Right forelimb (tissue), 1 donor: Measurements from ENCODE around the gene TRAT1.

Source experiments
- DNase-seq: peaks from one replicate; pipeline ENCODE4 v3.0.0-alpha.2; 2018

TRAT1 gene

GRCh38 chr3:108862865-108863798 lies 40.5 kb downstream of the TRAT1 start:
- no peak for DNase-seq

GRCh38 chr3:108863799-108864135 lies 41.2 kb downstream of the TRAT1 start:
- DNase-seq = no peak

GRCh38 chr3:108877901-108878300 lies 55.3 kb downstream of the TRAT1 start:
- DNase-seq = no peak

DNA sequence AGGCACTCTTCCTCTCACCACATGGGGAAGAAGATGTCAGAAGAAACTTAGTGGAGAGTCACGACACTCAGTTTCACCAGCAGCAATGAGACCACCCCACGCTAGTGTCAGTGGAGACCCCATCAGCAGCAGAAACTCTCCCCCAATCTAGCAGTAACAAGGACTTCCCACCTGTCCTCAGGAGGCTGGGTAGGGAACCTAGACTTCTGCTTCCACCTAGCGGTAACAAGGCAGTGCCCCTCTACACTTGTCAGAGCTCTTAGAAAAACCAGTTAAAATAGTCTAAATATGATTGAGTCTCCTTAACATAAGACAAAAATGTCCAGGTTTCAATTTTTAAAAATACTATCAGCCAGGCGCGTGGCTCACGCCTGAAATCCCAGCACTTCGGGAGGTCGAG lies 57.3 kb downstream of the TRAT1 start:
- DNase-seq = no peak

- DNase-seq = no peak
Observed at GRCh38 chr3:108882762-108883161, 60.2 kb downstream of the TRAT1 start.

DNA sequence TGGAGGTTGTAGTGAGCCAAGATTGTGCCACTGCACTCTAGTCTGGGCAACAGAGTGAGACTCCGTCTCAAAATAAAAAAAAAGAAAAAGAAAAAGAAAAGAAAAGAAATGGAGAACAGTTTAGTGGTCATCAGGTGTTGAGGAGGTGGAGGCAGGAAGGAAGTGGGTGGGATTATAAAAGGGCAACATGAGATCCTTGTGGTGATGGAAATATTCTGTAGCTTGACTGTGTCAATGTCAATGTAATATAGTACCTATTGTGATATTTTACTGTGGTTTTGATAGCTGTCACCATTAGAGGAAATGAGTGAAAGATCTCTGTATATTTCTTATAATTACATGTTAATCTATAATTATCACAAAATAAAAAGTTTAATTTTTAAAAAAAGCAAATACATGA lies 60.8 kb downstream of the TRAT1 start:
- DNase-seq = no peak

DNA sequence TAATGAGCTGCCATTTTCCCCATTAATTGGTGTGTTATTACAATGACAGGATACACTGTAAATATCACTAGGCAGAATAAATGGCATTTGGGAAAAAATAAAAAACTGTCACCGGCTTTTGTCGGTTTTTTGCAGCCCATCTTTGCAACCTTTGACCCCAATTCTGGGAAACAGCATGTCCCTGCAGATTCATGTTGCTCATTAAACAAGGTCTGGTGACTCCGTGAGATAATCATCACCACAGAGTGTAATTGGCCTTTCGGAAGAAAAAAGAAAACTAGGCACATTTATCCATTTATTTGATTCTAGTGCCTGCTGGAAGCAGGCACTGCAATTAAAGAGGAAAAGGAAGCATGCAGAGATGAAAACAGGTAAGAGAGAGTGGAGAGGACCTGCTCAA lies 64.5 kb downstream of the TRAT1 start:
- DNase-seq = no peak

DNA sequence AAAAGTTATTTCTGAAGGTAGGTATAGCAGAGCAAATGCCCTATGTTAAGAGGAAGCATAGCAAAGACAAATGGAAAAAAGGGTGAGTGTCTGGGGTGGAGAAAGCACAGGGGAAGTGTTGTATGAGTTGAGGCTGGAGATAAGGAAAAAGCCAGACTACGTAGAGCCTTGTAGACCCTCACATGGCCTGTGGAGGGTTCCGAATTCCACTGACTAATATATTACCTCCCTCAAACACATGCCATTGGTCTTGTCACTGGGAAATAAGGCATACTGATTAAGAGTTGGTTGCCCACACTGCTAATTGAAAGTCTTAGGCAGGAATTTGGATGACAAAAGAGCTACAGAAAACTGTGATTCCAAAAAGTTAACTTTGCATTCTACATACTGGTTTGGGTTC lies 65.2 kb downstream of the TRAT1 start:
- DNase-seq = no peak

DNA sequence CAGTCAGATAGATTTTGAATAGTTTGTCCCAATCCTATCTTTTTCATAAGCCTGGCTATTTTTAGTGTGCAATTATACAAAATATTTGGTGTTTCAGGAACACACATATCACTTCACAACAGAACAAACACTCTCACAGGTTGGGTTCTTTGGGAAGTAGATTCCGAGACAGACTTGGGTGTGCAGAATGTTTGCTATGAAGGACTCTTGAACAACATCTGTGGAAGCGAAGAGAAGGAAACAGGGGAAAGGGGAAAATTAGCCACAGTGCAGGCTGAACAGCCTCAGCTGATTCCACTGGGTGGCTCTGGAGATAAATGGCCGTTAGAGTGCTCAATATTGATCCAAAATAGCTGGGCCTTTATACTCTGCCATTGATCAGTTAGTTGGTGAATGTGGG lies 69.2 kb downstream of the TRAT1 start:
- DNase-seq = no peak

DNA sequence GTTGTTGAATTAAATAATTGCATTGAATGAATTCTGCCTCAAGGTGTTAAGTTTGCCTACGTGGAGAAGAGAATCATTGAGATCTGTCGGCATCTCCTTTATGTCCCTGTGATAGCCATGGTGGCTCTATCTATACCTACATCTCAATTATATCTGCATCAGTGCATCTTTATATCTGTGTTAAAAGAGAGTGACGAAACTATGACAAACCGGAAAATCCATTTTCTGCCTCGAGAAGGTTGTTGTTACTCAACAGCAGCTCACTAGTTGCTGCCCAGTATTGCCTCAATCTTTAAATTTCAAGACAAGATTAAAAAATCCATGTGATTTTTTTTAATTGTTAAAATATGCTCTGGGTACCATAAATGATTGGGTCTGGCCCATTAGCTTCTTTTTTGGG lies 72.4 kb downstream of the TRAT1 start:
- no peak for DNase-seq

DNA sequence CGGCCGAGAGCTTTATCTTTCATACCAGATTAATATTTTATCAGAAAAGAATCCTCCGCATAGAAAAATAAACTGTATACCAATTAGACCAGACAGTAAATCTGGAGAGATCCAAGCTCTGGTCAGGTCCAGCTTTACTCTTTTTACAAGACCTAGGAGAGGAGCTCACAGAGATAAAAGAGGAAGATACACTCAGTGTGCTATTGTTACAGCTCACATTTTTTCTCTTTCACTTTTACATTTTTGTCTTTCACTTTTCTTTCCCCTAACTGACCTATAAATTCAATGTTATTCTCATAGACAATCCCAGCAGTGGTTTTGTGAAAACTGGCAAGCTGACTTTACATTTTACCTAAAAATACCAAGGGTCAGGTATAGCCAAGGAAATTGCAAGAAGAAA lies 75.3 kb downstream of the TRAT1 start:
- DNase-seq = no peak

- no peak for DNase-seq
Observed at GRCh38 chr3:108899530-108899929, 76.9 kb downstream of the TRAT1 start.
